ENCODE measurements around the gene PRDM15.

Gene PRDM15

DNA sequence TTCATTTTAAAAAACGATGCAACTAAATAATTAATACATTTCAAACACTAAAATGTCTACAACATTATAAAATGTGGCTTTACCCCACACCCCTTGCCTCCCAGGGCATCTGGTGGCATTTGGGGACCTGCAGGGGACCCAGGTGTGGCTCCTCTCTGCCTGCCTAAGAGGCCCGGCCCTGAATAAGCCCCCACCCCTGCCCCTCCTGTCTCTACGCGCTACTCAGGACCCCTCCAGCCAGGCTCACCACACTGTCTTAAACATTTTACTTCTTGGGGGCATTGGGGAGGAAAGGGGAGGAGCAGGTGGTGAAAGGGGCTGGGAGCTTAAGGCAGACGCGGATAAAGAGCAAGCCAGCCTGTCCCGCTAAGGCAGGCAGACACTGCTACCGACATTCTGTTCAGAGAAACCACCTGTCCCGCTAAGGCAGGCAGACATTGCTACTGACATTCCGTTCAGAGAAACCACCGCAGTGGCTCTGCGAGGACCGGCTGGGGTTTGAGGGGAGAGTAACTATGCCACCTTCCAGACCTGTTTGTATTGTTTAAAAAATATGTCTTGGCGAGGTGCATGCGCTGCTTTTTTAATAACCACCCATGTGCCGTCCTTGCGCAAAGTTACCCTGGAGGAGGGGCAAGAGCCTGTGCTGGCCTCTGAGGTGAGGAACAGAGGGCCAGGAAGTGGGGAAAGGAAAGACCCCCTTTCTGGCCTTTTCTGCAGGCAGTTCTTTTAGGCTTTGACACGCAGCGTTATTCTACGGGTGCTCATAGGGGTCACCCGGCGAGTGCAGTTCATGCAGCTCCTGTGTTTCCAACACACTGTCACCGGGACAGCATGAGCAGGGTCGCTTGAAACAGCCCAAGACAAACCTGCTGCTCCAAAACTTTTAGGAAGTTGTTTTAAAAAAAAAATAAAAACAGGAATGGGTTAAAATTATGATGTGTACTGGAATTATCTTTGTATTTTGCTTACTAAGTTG, 61.0 kb downstream of the PRDM15 start:
- no peak for DNase-seq (ENCODE audit: extremely low spot score, insufficient read length, low read depth)
- FAIRE-seq, result no peak

- peak; percentile 90 for FAIRE-seq
These were observed 61.9 kb downstream of the PRDM15 start for GRCh38 chr21:41817228-41817627.

DNA sequence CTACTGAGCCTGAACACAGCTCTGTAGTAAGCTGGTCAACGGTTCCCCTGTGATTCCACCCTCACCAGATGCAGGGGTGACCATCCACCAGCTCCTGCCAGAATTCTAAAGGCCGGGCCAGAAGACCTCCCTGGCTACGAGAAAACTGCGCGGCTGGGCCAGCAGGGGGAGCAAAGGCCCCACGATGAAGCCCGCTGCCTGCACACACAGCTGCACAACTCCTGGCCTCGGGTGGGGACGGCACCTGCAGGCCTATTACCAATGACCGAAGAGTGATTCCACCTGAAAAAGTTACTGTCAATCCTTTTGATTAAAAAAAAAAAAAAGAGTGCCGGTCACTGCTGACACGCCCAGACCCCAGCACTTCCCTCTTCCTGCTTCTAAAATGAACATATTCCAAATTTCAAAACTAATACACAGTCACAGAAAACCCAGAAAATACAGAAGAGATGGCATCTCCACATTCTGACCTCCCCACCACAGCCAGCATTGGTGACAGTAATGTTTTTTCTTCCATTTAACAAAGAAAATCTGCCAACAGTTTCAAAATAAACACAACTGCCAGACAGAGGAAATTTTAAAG, 62.5 kb downstream of the PRDM15 start:
- DNase-seq (ENCODE audit: extremely low spot score, insufficient read length, low read depth), result peak; percentile 76

More at GRCh38 chr21:41817228-41817627, 61.9 kb downstream of the PRDM15 start:
- peak; percentile 42 for DNase-seq (ENCODE audit: extremely low spot score, insufficient read length, low read depth)

GRCh38 chr21:41815652-41816582, 63.2 kb downstream of the PRDM15 start:
- no peak for FAIRE-seq

More for the DNA sequence above, 62.5 kb downstream of the PRDM15 start:
- FAIRE-seq, result peak; percentile 90

DNA sequence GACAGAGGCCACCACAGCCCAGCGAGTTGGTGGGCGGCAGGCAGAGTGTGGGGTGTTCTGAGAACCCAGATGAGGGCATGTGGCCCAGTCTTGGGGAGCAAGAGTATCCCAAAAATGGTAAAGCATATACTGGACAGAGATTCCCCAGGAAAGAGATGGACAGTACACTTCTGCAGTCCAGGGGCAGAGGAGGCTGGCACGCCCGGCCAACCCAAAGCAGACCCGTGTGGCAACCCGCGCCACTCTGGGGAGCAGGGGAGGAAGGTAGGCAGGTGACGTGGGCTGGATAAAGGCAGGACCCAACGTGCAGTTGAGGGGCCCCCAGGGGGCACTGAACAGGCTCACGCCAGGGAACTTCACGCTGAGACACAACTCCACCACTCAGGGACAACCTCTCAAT, 65.9 kb downstream of the PRDM15 start:
- no peak for FAIRE-seq
- no peak for DNase-seq (ENCODE audit: extremely low spot score, insufficient read length, low read depth)

More at GRCh38 chr21:41815652-41816582, 63.2 kb downstream of the PRDM15 start:
- no peak for DNase-seq (ENCODE audit: extremely low spot score, insufficient read length, low read depth)

DNA sequence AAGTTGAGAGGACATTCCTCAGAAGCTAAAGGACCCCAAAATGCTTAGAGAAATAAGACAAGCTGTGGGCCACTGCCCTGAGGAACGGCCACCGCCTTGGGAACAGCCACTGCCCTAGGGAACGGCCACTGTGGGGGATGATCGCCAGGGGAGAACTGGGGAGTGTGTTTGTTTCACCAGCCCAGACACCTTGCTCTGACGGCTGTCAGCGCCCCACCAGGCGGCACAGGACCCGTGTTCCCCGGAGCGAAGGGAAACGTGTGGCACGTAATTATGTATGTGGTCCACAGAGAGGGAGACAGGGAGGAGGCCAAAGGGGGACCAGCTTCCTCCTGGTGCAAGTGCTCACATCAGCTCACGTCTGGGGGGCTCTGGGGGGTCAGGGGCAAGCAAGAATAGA, 66.5 kb downstream of the PRDM15 start:
- FAIRE-seq (no peak), DNase-seq (ENCODE audit: extremely low spot score, insufficient read length, low read depth) (no peak)

- FAIRE-seq (no peak), DNase-seq (ENCODE audit: extremely low spot score, insufficient read length, low read depth) (no peak)
These were observed 68.6 kb downstream of the PRDM15 start for GRCh38 chr21:41810597-41810932.

- FAIRE-seq (no peak), DNase-seq (ENCODE audit: extremely low spot score, insufficient read length, low read depth) (no peak)
These were observed 69.1 kb downstream of the PRDM15 start for GRCh38 chr21:41809891-41810596.

GRCh38 chr21:41808846-41809245, 70.3 kb downstream of the PRDM15 start:
- FAIRE-seq (no peak), DNase-seq (ENCODE audit: extremely low spot score, insufficient read length, low read depth) (no peak)

DNA sequence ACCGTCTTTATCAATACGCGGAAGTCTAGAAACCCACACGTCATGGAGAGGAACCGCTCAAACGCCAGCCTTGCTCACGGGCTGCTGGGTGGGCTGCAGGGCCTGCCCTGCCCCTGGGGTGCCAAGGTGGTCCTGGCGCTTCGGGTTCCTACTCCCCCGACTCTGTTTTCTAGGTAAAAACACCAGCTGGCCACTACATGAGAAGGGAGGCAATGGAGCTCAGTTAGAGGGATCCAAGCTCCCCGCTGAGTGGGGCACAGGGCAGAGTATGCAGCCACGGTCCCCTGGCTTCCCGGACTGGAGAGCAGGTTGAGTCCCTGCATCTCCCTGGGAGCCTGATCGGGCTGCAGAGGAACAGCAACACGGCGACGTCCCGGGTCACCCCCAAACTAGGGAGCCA, 71.0 kb downstream of the PRDM15 start:
- no peak for DNase-seq (ENCODE audit: extremely low spot score, insufficient read length, low read depth)
- FAIRE-seq, result no peak

GRCh38 chr21:41806773-41807172, 72.4 kb downstream of the PRDM15 start:
- DNase-seq (ENCODE audit: extremely low spot score, insufficient read length, low read depth), result no peak
- FAIRE-seq, result no peak

GRCh38 chr21:41805643-41806042, 73.5 kb downstream of the PRDM15 start:
- FAIRE-seq, result no peak
- DNase-seq (ENCODE audit: extremely low spot score, insufficient read length, low read depth), result no peak

DNA sequence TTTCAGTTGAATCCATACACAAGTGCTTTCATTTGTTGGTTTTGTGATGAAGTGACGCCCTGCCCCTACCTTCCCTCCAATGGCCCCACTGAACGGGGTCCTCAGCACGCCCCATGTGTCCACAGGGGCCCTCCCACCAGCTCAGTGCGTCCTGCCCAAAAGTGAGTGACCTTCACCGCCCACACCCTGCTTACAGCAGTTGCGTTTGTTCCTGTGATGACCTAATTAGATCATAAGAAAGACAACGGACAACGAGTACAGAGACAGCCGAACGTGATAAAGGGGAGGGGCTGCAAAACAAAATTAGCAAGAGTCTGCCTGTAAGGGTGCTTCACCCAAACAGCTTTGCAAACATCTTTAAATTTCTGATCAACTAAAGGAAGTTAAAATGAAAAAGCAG, 74.1 kb downstream of the PRDM15 start:
- FAIRE-seq (no peak), DNase-seq (ENCODE audit: extremely low spot score, insufficient read length, low read depth) (no peak)

GRCh38 chr21:41804381-41804780, 74.8 kb downstream of the PRDM15 start:
- DNase-seq (ENCODE audit: extremely low spot score, insufficient read length, low read depth) (no peak), FAIRE-seq (no peak)

DNA sequence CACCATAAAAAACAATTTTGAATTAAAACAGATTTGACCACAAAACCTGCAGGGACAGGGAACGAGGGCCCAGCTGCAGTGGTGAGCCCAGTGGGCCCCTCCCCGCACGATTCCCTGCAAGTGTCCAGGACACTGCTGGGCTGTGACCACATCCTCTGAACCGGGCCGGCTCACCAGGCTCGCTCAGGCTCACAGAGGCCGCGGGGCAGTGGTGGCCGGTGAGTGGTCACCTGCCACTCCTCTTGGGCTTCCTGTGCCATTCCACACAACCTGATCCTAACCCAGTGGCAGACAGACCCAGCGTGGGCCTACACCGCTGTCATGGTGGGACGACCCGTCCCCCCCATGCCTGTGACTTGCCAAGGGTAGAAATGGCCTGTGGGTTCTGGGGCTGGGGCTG, 75.8 kb downstream of the PRDM15 start:
- DNase-seq (ENCODE audit: extremely low spot score, insufficient read length, low read depth) (no peak), FAIRE-seq (no peak)

DNA sequence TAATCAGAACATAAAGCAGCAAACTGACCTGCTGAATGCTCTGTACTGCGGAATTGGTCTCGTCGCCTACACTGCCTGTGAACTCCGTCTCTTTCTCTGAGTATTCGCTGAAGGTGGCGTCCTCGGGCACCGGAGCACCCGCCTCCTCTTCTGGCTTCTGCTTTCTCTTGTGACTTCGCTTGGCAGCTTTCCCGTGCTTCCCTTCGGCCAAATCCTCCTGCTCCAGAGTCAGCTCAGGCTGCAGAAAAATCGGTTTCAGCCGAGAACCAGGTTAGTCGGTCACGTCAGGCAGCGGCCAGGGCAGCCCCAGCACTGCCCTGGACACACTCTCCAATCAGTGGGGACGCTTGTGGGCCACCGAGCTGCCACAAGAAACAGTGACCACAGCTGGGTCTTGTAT, 76.5 kb downstream of the PRDM15 start:
- FAIRE-seq (no peak), DNase-seq (ENCODE audit: extremely low spot score, insufficient read length, low read depth) (no peak)

- FAIRE-seq (no peak), DNase-seq (ENCODE audit: extremely low spot score, insufficient read length, low read depth) (no peak)
These were observed 77.0 kb downstream of the PRDM15 start for GRCh38 chr21:41802198-41802584.

GRCh38 chr21:41801321-41802197, 77.6 kb downstream of the PRDM15 start:
- DNase-seq (ENCODE audit: extremely low spot score, insufficient read length, low read depth), result no peak
- no peak for FAIRE-seq
